GM18499 (cell line): Measurements from ENCODE around the gene NSD2.
"Not testable (repeated sequence)": the region's sequence is repeated elsewhere in the genome, so short reads cannot be mapped to it uniquely, and the experiment has no call there.

Experiments
- ATAC-seq: cut with Tn5 transposase; IDR thresholded peaks from one replicate; pipeline ENCODE4 v1.9.1; 2021; ENCODE audit warnings: moderate number of reproducible peaks; ENCODE audit not compliant: insufficient read depth, unreplicated experiment

Gene NSD2

GRCh38 chr4:1895971-1896657, 24.9 kb downstream of the NSD2 start:
- no peak for ATAC-seq

- ATAC-seq: no peak
These were observed 25.4 kb downstream of the NSD2 start for GRCh38 chr4:1896658-1896991.

- no peak for ATAC-seq
These were observed 26.8 kb downstream of the NSD2 start for GRCh38 chr4:1898007-1898406.

- no peak for ATAC-seq
These were observed 27.5 kb downstream of the NSD2 start for GRCh38 chr4:1898681-1899080.

GRCh38 chr4:1899149-1900086, 28.2 kb downstream of the NSD2 start:
- no peak for ATAC-seq

- no peak for ATAC-seq
These were observed 28.9 kb downstream of the NSD2 start for GRCh38 chr4:1900087-1900433.

GRCh38 chr4:1900624-1901023, 29.4 kb downstream of the NSD2 start:
- no peak for ATAC-seq

GRCh38 chr4:1901127-1901526, 29.9 kb downstream of the NSD2 start:
- no peak for ATAC-seq

GRCh38 chr4:1902243-1902642, 31.1 kb downstream of the NSD2 start:
- no peak for ATAC-seq

GRCh38 chr4:1903035-1903434, 31.8 kb downstream of the NSD2 start:
- no peak for ATAC-seq

- no peak for ATAC-seq
These were observed 32.8 kb downstream of the NSD2 start for GRCh38 chr4:1904042-1904441.

- no peak for ATAC-seq
These were observed 36.8 kb downstream of the NSD2 start for GRCh38 chr4:1907848-1908525.

GRCh38 chr4:1909696-1910095, 38.5 kb downstream of the NSD2 start:
- ATAC-seq: not testable (repeated sequence)

- no peak for ATAC-seq
These were observed 39.5 kb downstream of the NSD2 start for GRCh38 chr4:1910643-1911042.

- ATAC-seq: not testable (repeated sequence)
These were observed 40.1 kb downstream of the NSD2 start for GRCh38 chr4:1911316-1911715.

- no peak for ATAC-seq
These were observed 51.6 kb downstream of the NSD2 start for GRCh38 chr4:1922821-1923220.

GRCh38 chr4:1927675-1928074, 56.5 kb downstream of the NSD2 start:
- no peak for ATAC-seq

- no peak for ATAC-seq
These were observed 57.4 kb downstream of the NSD2 start for GRCh38 chr4:1928356-1929239.

GRCh38 chr4:1932736-1933135, 61.5 kb downstream of the NSD2 start:
- no peak for ATAC-seq

GRCh38 chr4:1933700-1934099, 62.5 kb downstream of the NSD2 start:
- no peak for ATAC-seq
